DMS153 treated with DMSO at 0.1 percent for 48 hours (cell line): ENCODE results near the gene MAFB.
"Not testable (repeated sequence)": the region's sequence is repeated elsewhere in the genome, so short reads cannot be mapped to it uniquely, and the experiment has no call there.

Source experiments
- DNase-seq: peaks from one replicate; lab custom pipeline; 2025; ENCODE audit not compliant: unreplicated experiment; lab: John Stamatoyannopoulos, UW

The MAFB gene

GRCh38 chr20:40689100-40689942, at the start of gene MAFB:
Gene MAFB, minus strand, starts transcription at chr20:40689236. Its CDS starts 386 bp downstream, at chr20:40688850.
- peak; percentile 80 for DNase-seq

- not testable (repeated sequence) for DNase-seq
Measured at GRCh38 chr20:40736468-40736867, 47.4 kb upstream of the MAFB start.

- DNase-seq: no peak
Measured at GRCh38 chr20:40728996-40729395, 40.0 kb upstream of the MAFB start.

- DNase-seq: no peak
Measured at GRCh38 chr20:40728470-40728869, 39.4 kb upstream of the MAFB start.

- DNase-seq: no peak
Measured at GRCh38 chr20:40727960-40728359, 38.9 kb upstream of the MAFB start.

- DNase-seq: no peak
Measured at GRCh38 chr20:40726776-40727175, 37.7 kb upstream of the MAFB start.

GRCh38 chr20:40724566-40724965, 35.5 kb upstream of the MAFB start:
- no peak for DNase-seq

GRCh38 chr20:40720826-40721225, 31.8 kb upstream of the MAFB start:
- no peak for DNase-seq

GRCh38 chr20:40720099-40720498, 31.1 kb upstream of the MAFB start:
- no peak for DNase-seq

GRCh38 chr20:40718982-40719729, 30.1 kb upstream of the MAFB start:
- no peak for DNase-seq

- DNase-seq: no peak
Measured at GRCh38 chr20:40718214-40718977, 29.4 kb upstream of the MAFB start.

- no peak for DNase-seq
Measured at GRCh38 chr20:40717343-40717865, 28.4 kb upstream of the MAFB start.

- no peak for DNase-seq
Measured at GRCh38 chr20:40715491-40715890, 26.5 kb upstream of the MAFB start.

GRCh38 chr20:40714916-40715315, 25.9 kb upstream of the MAFB start:
- no peak for DNase-seq

- no peak for DNase-seq
Measured at GRCh38 chr20:40714109-40714508, 25.1 kb upstream of the MAFB start.

- DNase-seq: no peak
Measured at GRCh38 chr20:40713508-40713907, 24.5 kb upstream of the MAFB start.

GRCh38 chr20:40711079-40711478, 22.0 kb upstream of the MAFB start:
- no peak for DNase-seq

- DNase-seq: no peak
Measured at GRCh38 chr20:40710603-40711002, 21.6 kb upstream of the MAFB start.

GRCh38 chr20:40706977-40707582, 18.0 kb upstream of the MAFB start:
- no peak for DNase-seq

GRCh38 chr20:40705413-40705812, 16.4 kb upstream of the MAFB start:
- DNase-seq: no peak

GRCh38 chr20:40704828-40705227, 15.8 kb upstream of the MAFB start:
- DNase-seq: no peak
